Liver (tissue), 9 donors: ENCODE results near the gene TWIST2. TPM values are rescaled to one million over a fixed set of nuclear protein-coding genes. Genes with fewer than 3 reads are reported as not detected.

ENCODE experiments used
- DNase-seq: peaks from one replicate; pipeline ENCODE4 v3.0.0-alpha.2; 2017; ENCODE audit warnings: low spot score
- H3K27ac ChIP-seq, 2 donors: one replicate each; pipeline ENCODE4 v1.7.0; 2013; ENCODE audit warnings: inconsistent platforms in 2 of 2, low read length in 2 of 2, control low read depth in 1 of 2, low read depth in 1 of 2, mild to moderate bottlenecking in 1 of 2
- H3K27me3 ChIP-seq, 4 donors: one replicate each; pipeline versions ENCODE4 v1.6.1 to v1.7.0; 2013; ENCODE audit warnings: low read length in 3 of 4, inconsistent platforms in 1 of 4, mild to moderate bottlenecking in 1 of 4, moderate library complexity in 1 of 4; ENCODE audit not compliant: control insufficient read depth in 4 of 4, insufficient read depth in 4 of 4
- H3K36me3 ChIP-seq, 4 donors: one replicate each; pipeline versions ENCODE4 v1.6.1 to v1.7.0; 2013; ENCODE audit warnings: low read length in 3 of 4, mild to moderate bottlenecking in 3 of 4, low read depth in 1 of 4, moderate library complexity in 1 of 4; ENCODE audit not compliant: control insufficient read depth in 4 of 4, insufficient read depth in 3 of 4
- H3K4me1 ChIP-seq, 4 donors: one replicate each; pipeline versions ENCODE4 v1.6.1 to v1.7.0; 2013; ENCODE audit warnings: low read length in 3 of 4, mild to moderate bottlenecking in 3 of 4, moderate library complexity in 1 of 4; ENCODE audit not compliant: control insufficient read depth in 4 of 4, insufficient read depth in 4 of 4
- H3K4me3 ChIP-seq, 3 donors: one replicate each; pipeline versions ENCODE4 v1.6.1 to v1.7.0; 2013; ENCODE audit warnings: low read length in 3 of 3, control low read depth in 1 of 3, low read depth in 1 of 3, mild to moderate bottlenecking in 1 of 3
- H3K9ac ChIP-seq, 2 donors: one replicate each; pipeline ENCODE4 v1.7.0; 2013; ENCODE audit warnings: low read length in 2 of 2, mild to moderate bottlenecking in 2 of 2, moderate library complexity in 2 of 2, control low read depth in 1 of 2, low read depth in 1 of 2
- H3K9me3 ChIP-seq, 4 donors: one replicate each; pipeline versions ENCODE4 v1.6.1 to v1.7.0; 2013; ENCODE audit warnings: low read length in 3 of 4; ENCODE audit not compliant: control insufficient read depth in 4 of 4
- ATF3 ChIP-seq: IDR thresholded peaks from 2 replicates; pipeline ENCODE4 v1.6.1; 2016; ENCODE audit warnings: antibody characterized with exemption
- CTCF ChIP-seq: fragments of 150-350 bp; IDR thresholded peaks from 2 replicates; pipeline ENCODE4 v1.5.1; 2017; ENCODE audit warnings: improper control_type of control experiment, low read depth, low read length; ENCODE audit not compliant: missing input control
- EGR1 ChIP-seq, 2 donors: IDR thresholded peaks; 2 replicates each; pipeline ENCODE4 v1.6.1; 2016 to 2018; ENCODE audit warnings: antibody characterized with exemption in 2 of 2, low read depth in 2 of 2
- FOXA1 ChIP-seq: IDR thresholded peaks from 2 replicates; pipeline ENCODE4 v1.6.1; 2016; ENCODE audit warnings: antibody characterized with exemption
- FOXA2 ChIP-seq: IDR thresholded peaks from 2 replicates; pipeline ENCODE4 v1.6.1; 2016; ENCODE audit warnings: antibody characterized with exemption
- HNF4G ChIP-seq: IDR thresholded peaks from 2 replicates; pipeline ENCODE4 v1.6.1; 2016; ENCODE audit warnings: antibody characterized with exemption
- JUND ChIP-seq, 2 donors: IDR thresholded peaks; 2 replicates each; pipeline ENCODE4 v1.6.1; 2016; ENCODE audit warnings: antibody characterized with exemption in 2 of 2
- MAX ChIP-seq: IDR thresholded peaks from 2 replicates; pipeline ENCODE4 v1.6.1; 2016; ENCODE audit warnings: antibody characterized with exemption
- NR2F2 ChIP-seq: IDR thresholded peaks from 2 replicates; pipeline ENCODE4 v1.6.1; 2016; ENCODE audit warnings: antibody characterized with exemption
- RAD21 ChIP-seq, 2 donors: IDR thresholded peaks; 2 replicates each; pipeline ENCODE4 v1.6.1; 2016; ENCODE audit warnings: antibody characterized with exemption in 2 of 2, mild to moderate bottlenecking in 2 of 2
- REST ChIP-seq: IDR thresholded peaks from 2 replicates; pipeline ENCODE4 v1.6.1; 2016; ENCODE audit warnings: antibody characterized with exemption, mild to moderate bottlenecking
- RXRA ChIP-seq, 2 donors: IDR thresholded peaks; 2 replicates each; pipeline ENCODE4 v1.6.1; 2017 to 2018; ENCODE audit warnings: antibody characterized with exemption in 2 of 2, mild to moderate bottlenecking in 1 of 2
- SP1 ChIP-seq: IDR thresholded peaks from 2 replicates; pipeline ENCODE4 v1.6.1; 2018; ENCODE audit warnings: antibody characterized with exemption, mild to moderate bottlenecking
- TAF1 ChIP-seq: conservative IDR thresholded peaks from 2 replicates; pipeline ENCODE4 v1.6.1; 2016; ENCODE audit warnings: antibody characterized with exemption, mild to moderate bottlenecking
- YY1 ChIP-seq: IDR thresholded peaks from 2 replicates; pipeline ENCODE4 v1.6.1; 2016; ENCODE audit warnings: antibody characterized with exemption, mild to moderate bottlenecking
- WGBS: extraction: QIAGEN DNeasy Blood & Tissue Kit; methylation state at CpG from one replicate; pipeline ENCODE4 v1.1.7; 2013; 5-methylcytosine and 5-hydroxymethylcytosine counted together
- polyA plus RNA-seq, 2 donors: library from polyadenylated mRNA; stranded (reverse) in 1 of 2; unstranded in 1 of 2; fragments of 200-250 nt in 1 of 2; fragments of >200 nt in 1 of 2; fragmentation: Nextera tagmentation in 1 of 2; extraction: Ambion mirVana in 1 of 2; gene quantifications; one replicate each; pipeline versions ENCODE4 v1.2.1 to v1.2.3, GENCODE V29; 2013 to 2015
- total RNA-seq, 2 donors: library from RNA; depleted of rRNA; stranded (reverse); fragments of >200 nt; gene quantifications; one replicate each; pipeline ENCODE4 v1.2.3, GENCODE V29; 2014
- donor health status: healthy.
- donor health status: healthy.
- donor health status: healthy.
- donor health status: healthy.
- donor health status: healthy.

The TWIST2 gene
- total and polyA plus RNA-seq, 4 donors: 0.17 to 0.20 (median 0.19) TPM; not detected in 1

- TF ChIP-seq TAF1 (no peak), CTCF (no peak), NR2F2 (no peak)
These were observed 27.0 kb upstream of the TWIST2 start (continued) for GRCh38 chr2:238820916-238821315.

GRCh38 chr2:238821391-238821790, 26.5 kb upstream of the TWIST2 start:
- H3K9me3 ChIP-seq: peaks cover 3 to 15% (median 9%) of the 10 kb centered on the region in 4 donors
- DNase-seq: no peak
- 59% methylated on average over 9 of the region's 9 CpGs for WGBS
- no peak overlapping the region for H3K4me3 ChIP-seq
- no peaks in the 10 kb centered on the region for H3K4me1 ChIP-seq
- TF ChIP-seq JUND (IDR thresholded peaks at IDR 0.05): no peak
- no peak for TF ChIP-seq YY1
- no peak for TF ChIP-seq FOXA1
- TF ChIP-seq REST: no peak
- TF ChIP-seq NR2F2: no peak
- TF ChIP-seq ATF3: no peak
- TF ChIP-seq SP1: no peak
- H3K27me3 ChIP-seq: peaks cover 0 to 5% (median 2%) of the 10 kb centered on the region in 4 donors
- no peak overlapping the region for H3K27ac ChIP-seq
- H3K9ac ChIP-seq: no peak overlapping the region
- H3K36me3 ChIP-seq: no peaks in the 10 kb centered on the region

- Histone ChIP-seq H3K27me3 (peaks cover 0 to 4% (median 1%) of the 10 kb centered on the region in 4 donors), H3K9me3 (peaks cover 3 to 15% (median 9%) of the 10 kb centered on the region in 4 donors), H3K9ac (no peak overlapping the region), H3K36me3 (no peaks in the 10 kb centered on the region), H3K4me1 (no peaks in the 10 kb centered on the region), H3K27ac (no peak overlapping the region), H3K4me3 (no peak overlapping the region)
- TF ChIP-seq RXRA (IDR thresholded peaks at IDR 0.05): no peak
- no peak for TF ChIP-seq HNF4G
- no peak for TF ChIP-seq EGR1 (IDR thresholded peaks at IDR 0.05; ENCODE audit: low read depth in 2 of 2)
- no peak for TF ChIP-seq TAF1
- no peak for TF ChIP-seq FOXA2
- TF ChIP-seq RAD21 (IDR thresholded peaks at IDR 0.05): no peak
- TF ChIP-seq MAX: no peak
- no peak for TF ChIP-seq FOXA1
- no peak for TF ChIP-seq NR2F2
- TF ChIP-seq REST: no peak
- no peak for TF ChIP-seq YY1
- no peak for TF ChIP-seq SP1
- DNase-seq: no peak
- WGBS: 72% methylated on average over 10 of the region's 10 CpGs
These were observed 25.8 kb upstream of the TWIST2 start for GRCh38 chr2:238821944-238822670.
